Trophoblast cell (in vitro differentiated cells and primary cell): ENCODE measurements around the gene ABLIM2.

ENCODE experiments used
- DNase-seq, 2 donors: peaks; one replicate each; pipeline ENCODE4 v3.0.0-alpha.2; 2016
- H2AFZ ChIP-seq: 2 replicates; pipeline ENCODE4 v1.6.1; 2013; ENCODE audit warnings: low read length, moderate library complexity, mild to moderate bottlenecking; ENCODE audit not compliant: insufficient read depth, poor library complexity
- H2AK5ac ChIP-seq: 2 replicates; pipeline ENCODE4 v1.6.1; 2013; ENCODE audit warnings: mild to moderate bottlenecking, low read length
- H2BK120ac ChIP-seq: 2 replicates; pipeline ENCODE4 v1.6.1; 2013; ENCODE audit warnings: low read length, mild to moderate bottlenecking, moderate library complexity; ENCODE audit not compliant: insufficient read depth, poor library complexity
- H2BK12ac ChIP-seq: 2 replicates; pipeline ENCODE4 v1.6.1; 2013; ENCODE audit warnings: mild to moderate bottlenecking, low read length, moderate library complexity
- H2BK5ac ChIP-seq: 2 replicates; pipeline ENCODE4 v1.6.1; 2013; ENCODE audit warnings: low read length, low read depth, moderate library complexity, mild to moderate bottlenecking; ENCODE audit not compliant: poor library complexity
- H3K14ac ChIP-seq: 2 replicates; pipeline ENCODE4 v1.6.1; 2013; ENCODE audit warnings: mild to moderate bottlenecking, low read length
- H3K18ac ChIP-seq: 2 replicates; pipeline ENCODE4 v1.6.1; 2013; ENCODE audit warnings: mild to moderate bottlenecking, low read length
- H3K23ac ChIP-seq: 2 replicates; pipeline ENCODE4 v1.6.1; 2013; ENCODE audit warnings: low read length
- H3K27ac ChIP-seq: 2 replicates; pipeline ENCODE4 v1.5.1; 2013; ENCODE audit warnings: low read depth, mild to moderate bottlenecking, inconsistent platforms, low read length, moderate library complexity
- H3K27me3 ChIP-seq: 2 replicates; pipeline ENCODE4 v1.6.1; 2013; ENCODE audit warnings: inconsistent platforms, mild to moderate bottlenecking, low read length, moderate library complexity; ENCODE audit not compliant: insufficient read depth
- H3K36me3 ChIP-seq, 2 experiments: 1 replicate in 1 of 2; 2 replicates in 1 of 2; pipeline ENCODE4 v1.6.1; 2013; ENCODE audit warnings: low read length in 2 of 2, mild to moderate bottlenecking in 2 of 2, moderate library complexity in 1 of 2; ENCODE audit not compliant: insufficient read depth in 2 of 2, control insufficient read depth in 1 of 2
- H3K4ac ChIP-seq: 2 replicates; pipeline ENCODE4 v1.6.1; 2013; ENCODE audit warnings: low read depth, mild to moderate bottlenecking, low read length, moderate library complexity
- H3K4me1 ChIP-seq, 2 experiments: 1 replicate in 1 of 2; 2 replicates in 1 of 2; pipeline ENCODE4 v1.6.1; 2013; ENCODE audit warnings: low read length in 2 of 2, mild to moderate bottlenecking in 2 of 2, moderate library complexity in 1 of 2; ENCODE audit not compliant: insufficient read depth in 2 of 2, control insufficient read depth in 1 of 2
- H3K4me2 ChIP-seq: 2 replicates; pipeline ENCODE4 v1.6.1; 2013; ENCODE audit warnings: inconsistent platforms, mild to moderate bottlenecking, low read length, moderate library complexity
- H3K4me3 ChIP-seq: 2 replicates; pipeline ENCODE4 v1.5.1; 2013; ENCODE audit warnings: mild to moderate bottlenecking, low read depth, low read length, inconsistent platforms
- H3K79me1 ChIP-seq: one replicate; pipeline ENCODE4 v1.6.1; 2013; ENCODE audit warnings: low read length
- H3K79me2 ChIP-seq: 2 replicates; pipeline ENCODE4 v1.6.1; 2013; ENCODE audit warnings: low read length, mild to moderate bottlenecking; ENCODE audit not compliant: control insufficient read depth, insufficient read depth, poor library complexity
- H3K9ac ChIP-seq: 2 replicates; pipeline ENCODE4 v1.6.1; 2013; ENCODE audit warnings: mild to moderate bottlenecking, low read length
- H3K9me3 ChIP-seq: 2 replicates; pipeline ENCODE4 v1.6.1; 2013; ENCODE audit warnings: low read depth, mild to moderate bottlenecking, control low read depth, inconsistent platforms, low read length; ENCODE audit not compliant: insufficient read depth
- H4K12ac ChIP-seq: 2 replicates; pipeline ENCODE4 v1.6.1; 2013; ENCODE audit warnings: low read depth, mild to moderate bottlenecking, low read length, moderate library complexity
- H4K8ac ChIP-seq: 2 replicates; pipeline ENCODE4 v1.6.1; 2013; ENCODE audit warnings: low read depth, mild to moderate bottlenecking, low read length, moderate library complexity
- H4K91ac ChIP-seq: one replicate; pipeline ENCODE4 v1.6.1; 2013; ENCODE audit warnings: low read depth, mild to moderate bottlenecking, low read length, moderate library complexity
- WGBS: extraction: QIAGEN DNeasy Blood & Tissue Kit; methylation state at CpG from one replicate; pipeline ENCODE4 v1.1.7; 2013; ENCODE audit warnings: missing lambda C conversion rate; ENCODE audit not compliant: insufficient read length, insufficient coverage; ENCODE audit errors: extremely low coverage; 5-methylcytosine and 5-hydroxymethylcytosine counted together

Gene ABLIM2

GRCh38 chr4:8007581-8007980 lies 151.0 kb downstream of the ABLIM2 start:
- Histone ChIP-seq H2AK5ac (no peak overlapping the region), H3K4me3 (no peak overlapping the region), H2BK12ac (no peak overlapping the region), H4K8ac (no peak overlapping the region), H3K18ac (no peak overlapping the region), H3K4me1 (no peaks in the 10 kb centered on the region), H3K4me2 (no peak overlapping the region), H2BK5ac (no peak overlapping the region), H4K12ac (no peak overlapping the region), H2AFZ (no peak overlapping the region), H3K79me2 (no peaks in the 10 kb centered on the region), H3K9me3 (no peaks in the 10 kb centered on the region), H3K23ac (no peak overlapping the region), H3K4ac (no peak overlapping the region), H2BK120ac (no peak overlapping the region), H3K79me1 (no peaks in the 10 kb centered on the region), H3K27ac (no peak overlapping the region), H3K9ac (no peak overlapping the region), H3K14ac (no peak overlapping the region), H3K27me3 (no peaks in the 10 kb centered on the region), H4K91ac (no peak overlapping the region), H3K36me3 (no peaks in the 10 kb centered on the region)
- WGBS: no CpG with 5 or more reads among the region's 11 CpGs
- no peak for DNase-seq

- no peak overlapping the region for H2AFZ ChIP-seq
- no peak overlapping the region for H3K18ac ChIP-seq
- H2BK12ac ChIP-seq: no peak overlapping the region
- H2AK5ac ChIP-seq: no peak overlapping the region
- no peaks in the 10 kb centered on the region for H3K9me3 ChIP-seq
- H4K8ac ChIP-seq: no peak overlapping the region
- H3K79me1 ChIP-seq: no peaks in the 10 kb centered on the region
- H3K4me1 ChIP-seq: no peaks in the 10 kb centered on the region
- WGBS: no CpG with 5 or more reads among the region's 12 CpGs
- no peak overlapping the region for H2BK120ac ChIP-seq
- no peak for DNase-seq
- H3K36me3 ChIP-seq: no peaks in the 10 kb centered on the region
- H3K27me3 ChIP-seq: no peaks in the 10 kb centered on the region
- H3K79me2 ChIP-seq: no peaks in the 10 kb centered on the region
- H4K91ac ChIP-seq: no peak overlapping the region
- no peak overlapping the region for H3K9ac ChIP-seq
- H3K4me2 ChIP-seq: no peak overlapping the region
- H3K27ac ChIP-seq: no peak overlapping the region
- no peak overlapping the region for H3K4me3 ChIP-seq
- H3K23ac ChIP-seq: no peak overlapping the region
- H3K4ac ChIP-seq: no peak overlapping the region
- H3K14ac ChIP-seq: no peak overlapping the region
- no peak overlapping the region for H4K12ac ChIP-seq
- no peak overlapping the region for H2BK5ac ChIP-seq
Observed at GRCh38 chr4:8006471-8006870, 152.1 kb downstream of the ABLIM2 start.

GRCh38 chr4:8005814-8006215 lies 152.8 kb downstream of the ABLIM2 start:
- H3K79me2 ChIP-seq: no peaks in the 10 kb centered on the region
- no peak overlapping the region for H3K27ac ChIP-seq
- no peak overlapping the region for H4K91ac ChIP-seq
- no peak overlapping the region for H2BK5ac ChIP-seq
- no peaks in the 10 kb centered on the region for H3K27me3 ChIP-seq
- no peaks in the 10 kb centered on the region for H3K36me3 ChIP-seq
- no peaks in the 10 kb centered on the region for H3K79me1 ChIP-seq
- no peak overlapping the region for H3K4ac ChIP-seq
- H3K4me3 ChIP-seq: no peak overlapping the region
- H3K4me2 ChIP-seq: no peak overlapping the region
- no CpG with 5 or more reads among the region's 10 CpGs for WGBS
- no peaks in the 10 kb centered on the region for H3K4me1 ChIP-seq
- H2BK12ac ChIP-seq: no peak overlapping the region
- no peak overlapping the region for H3K23ac ChIP-seq
- H3K9me3 ChIP-seq: no peaks in the 10 kb centered on the region
- no peak overlapping the region for H4K8ac ChIP-seq
- H2AFZ ChIP-seq: no peak overlapping the region
- no peak overlapping the region for H2AK5ac ChIP-seq
- H2BK120ac ChIP-seq: no peak overlapping the region
- no peak for DNase-seq
- H4K12ac ChIP-seq: no peak overlapping the region
- no peak overlapping the region for H3K14ac ChIP-seq
- no peak overlapping the region for H3K18ac ChIP-seq
- H3K9ac ChIP-seq: no peak overlapping the region

DNA sequence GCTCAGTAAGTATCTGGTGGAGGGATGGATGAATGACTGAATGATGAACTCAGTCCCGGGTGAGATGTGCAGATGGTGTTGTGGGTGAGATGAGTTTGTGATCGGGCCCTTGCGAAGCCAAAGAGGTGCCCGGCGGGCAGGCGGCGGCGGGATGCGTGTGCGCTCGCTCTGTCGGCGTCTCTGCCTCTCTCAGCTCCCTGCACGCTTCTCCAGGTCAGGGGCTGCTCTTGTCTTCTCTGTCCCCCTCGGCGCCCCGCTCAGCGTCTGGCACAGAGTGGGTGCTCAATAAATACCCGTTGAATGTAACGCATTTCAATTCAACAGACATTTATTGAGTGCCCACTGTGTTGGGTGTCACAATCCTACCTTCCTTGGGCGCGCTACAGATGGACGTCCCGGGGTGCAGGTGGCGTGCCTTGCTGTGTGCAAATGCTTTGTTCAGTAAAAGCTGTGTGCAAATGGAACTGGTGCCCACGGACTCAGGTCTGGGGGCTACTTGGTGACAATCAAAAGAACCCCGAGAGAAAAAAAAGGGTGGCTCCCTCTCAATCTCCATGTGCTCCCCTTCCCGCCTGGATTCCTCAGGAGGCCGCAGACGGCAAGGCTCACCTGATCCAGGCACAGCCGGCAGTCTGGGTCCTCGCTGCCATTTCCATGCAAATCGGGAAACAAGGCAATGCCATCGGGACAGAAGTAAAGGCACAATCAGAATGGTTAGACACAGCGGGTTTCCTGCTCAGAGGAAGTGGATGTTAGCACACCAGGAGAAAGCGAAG lies 153.4 kb downstream of the ABLIM2 start:
- Histone ChIP-seq H3K27me3 (no peaks in the 10 kb centered on the region), H2BK12ac (no peak overlapping the region), H3K4me3 (no peak overlapping the region), H3K79me1 (no peaks in the 10 kb centered on the region), H2BK5ac (no peak overlapping the region), H3K79me2 (no peaks in the 10 kb centered on the region), H2AK5ac (no peak overlapping the region), H3K4me1 (no peaks in the 10 kb centered on the region), H3K36me3 (no peaks in the 10 kb centered on the region), H4K91ac (no peak overlapping the region), H3K14ac (no peak overlapping the region), H3K4me2 (no peak overlapping the region), H4K8ac (no peak overlapping the region), H3K18ac (no peak overlapping the region), H2AFZ (no peak overlapping the region), H3K9me3 (no peaks in the 10 kb centered on the region), H3K4ac (no peak overlapping the region), H3K23ac (no peak overlapping the region), H2BK120ac (no peak overlapping the region), H3K27ac (no peak overlapping the region), H3K9ac (no peak overlapping the region), H4K12ac (no peak overlapping the region)
- DNase-seq: no peak
- WGBS: no CpG with 5 or more reads among the region's 36 CpGs
